ENCODE data around the gene WASF1.
A peak's percentile ranks its signal among the peaks of the same experiment; 100 is the strongest.

WASF1 gene

GRCh38 chr6:110179406-110180227 lies at the start of gene WASF1:
WASF1 (minus strand) TSS chr6:110179670; CDS start chr6:110127601, 52,069 bp downstream.
- in situ Hi-C loops (cut with MboI; ENCODE audit: low sequenced_read_pairs), result no loop called here
- DNase-seq (ENCODE audit: low spot score in 2 of 2), result peak; percentile 94 to 95
- Histone ChIP-seq H3K4me1 (peaks cover 26% of the 10 kb centered on the region), H3K4me3 (peak within 1 kb of the TSS; percentile 65), H3K9me3 (no peaks in the 10 kb centered on the region), H3K27me3 (ENCODE audit: low read depth) (no peaks in the 10 kb centered on the region), H3K36me3 (replicated peaks) (no peaks in the 10 kb centered on the region)

- no peaks in the 10 kb centered on the region for H3K9me3 ChIP-seq
- H3K27me3 ChIP-seq (ENCODE audit: low read depth), result no peaks in the 10 kb centered on the region
- in situ Hi-C loops (cut with MboI; ENCODE audit: low sequenced_read_pairs), result no loop called here
- DNase-seq (ENCODE audit: low spot score in 2 of 2), result peak; percentile 50 to 78
- H3K4me1 ChIP-seq, result peaks cover 13% of the 10 kb centered on the region
- no peak overlapping the region for H3K4me3 ChIP-seq
- H3K36me3 ChIP-seq (replicated peaks), result peaks cover 13% of the 10 kb centered on the region
These were observed 46.8 kb upstream of the WASF1 start for GRCh38 chr6:110226261-110226660.

- in situ Hi-C loops (cut with MboI; ENCODE audit: low sequenced_read_pairs), result no loop called here
- Histone ChIP-seq H3K4me3 (no peak overlapping the region), H3K9me3 (no peaks in the 10 kb centered on the region), H3K27me3 (ENCODE audit: low read depth) (no peaks in the 10 kb centered on the region), H3K4me1 (peaks cover 13% of the 10 kb centered on the region), H3K36me3 (replicated peaks) (peaks cover 22% of the 10 kb centered on the region)
- no peak for DNase-seq (ENCODE audit: low spot score in 2 of 2)
These were observed 42.3 kb upstream of the WASF1 start for GRCh38 chr6:110221738-110222137.

- Histone ChIP-seq H3K9me3 (no peaks in the 10 kb centered on the region), H3K36me3 (replicated peaks) (peaks cover 40% of the 10 kb centered on the region), H3K27me3 (ENCODE audit: low read depth) (no peaks in the 10 kb centered on the region), H3K4me1 (no peaks in the 10 kb centered on the region), H3K4me3 (no peak overlapping the region)
- in situ Hi-C loops (cut with MboI; ENCODE audit: low sequenced_read_pairs), result no loop called here
- no peak for DNase-seq (ENCODE audit: low spot score in 2 of 2)
These were observed 37.8 kb upstream of the WASF1 start for GRCh38 chr6:110217266-110217665.

DNA sequence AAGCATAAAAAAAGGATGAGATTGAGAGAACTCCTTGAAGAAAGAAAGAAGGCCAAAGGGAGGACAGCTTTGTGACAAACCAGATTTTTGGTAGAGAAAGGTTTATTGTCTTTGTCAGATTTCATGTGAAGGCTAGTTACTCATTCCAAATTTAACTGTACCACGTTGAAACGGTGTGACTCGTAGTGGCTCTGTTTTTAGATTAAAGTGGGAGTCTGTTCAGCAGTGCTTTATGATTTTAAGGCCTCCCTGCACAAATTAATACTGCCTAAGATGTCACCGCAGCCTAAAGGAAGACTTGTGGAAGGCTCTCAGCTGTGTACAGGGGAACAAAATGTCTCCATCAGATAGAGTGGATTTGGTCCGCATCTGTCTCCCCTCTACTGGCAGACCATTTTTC lies 36.7 kb upstream of the WASF1 start:
- no peak overlapping the region for H3K4me3 ChIP-seq
- H3K9me3 ChIP-seq, result no peaks in the 10 kb centered on the region
- no peak for DNase-seq (ENCODE audit: low spot score in 2 of 2)
- H3K27me3 ChIP-seq (ENCODE audit: low read depth), result no peaks in the 10 kb centered on the region
- in situ Hi-C loops (cut with MboI; ENCODE audit: low sequenced_read_pairs), result no loop called here
- H3K4me1 ChIP-seq, result no peaks in the 10 kb centered on the region
- peaks cover 45% of the 10 kb centered on the region for H3K36me3 ChIP-seq (replicated peaks)

DNA sequence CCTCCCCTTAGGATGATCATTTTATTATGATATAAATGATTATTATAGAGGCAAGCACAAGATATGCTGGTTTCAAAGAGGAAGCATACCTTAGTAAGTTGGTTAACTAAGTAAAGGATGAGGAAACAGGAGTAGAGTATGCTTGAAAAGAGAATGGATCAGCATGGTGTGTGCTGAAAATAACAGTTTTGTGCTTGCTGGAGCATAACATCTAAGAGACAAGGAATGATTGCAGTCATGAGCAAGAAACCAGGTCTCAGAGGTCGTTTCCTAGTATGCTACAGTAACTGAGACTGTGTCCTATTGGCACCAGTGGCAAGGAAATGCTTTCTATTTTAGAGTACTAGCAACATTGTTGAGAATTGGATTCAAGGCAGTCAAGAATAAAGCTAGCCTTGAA lies 34.9 kb upstream of the WASF1 start:
- Histone ChIP-seq H3K27me3 (ENCODE audit: low read depth) (no peaks in the 10 kb centered on the region), H3K9me3 (no peaks in the 10 kb centered on the region), H3K4me3 (no peak overlapping the region), H3K4me1 (no peaks in the 10 kb centered on the region), H3K36me3 (replicated peaks) (peaks cover 32% of the 10 kb centered on the region)
- in situ Hi-C loops (cut with MboI; ENCODE audit: low sequenced_read_pairs), result no loop called here
- DNase-seq (ENCODE audit: low spot score in 2 of 2), result no peak

DNA sequence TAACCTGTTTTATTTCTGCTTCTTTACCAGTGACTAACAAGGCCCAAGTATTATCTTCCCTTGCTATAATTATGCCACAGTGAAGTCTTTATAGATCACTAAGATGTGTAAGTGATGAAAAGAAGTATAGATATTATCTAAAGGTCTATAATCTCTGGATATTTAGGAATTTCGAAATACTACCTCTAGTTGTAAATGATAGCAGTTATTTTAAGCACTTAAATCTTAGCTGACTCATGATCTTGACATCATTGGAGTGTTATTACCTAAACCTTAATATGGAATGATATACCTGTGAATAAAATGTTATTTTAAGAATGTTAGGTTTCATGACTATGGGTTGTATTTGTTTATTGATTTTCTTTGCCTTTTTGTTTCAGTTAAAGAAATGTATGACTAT lies 32.3 kb upstream of the WASF1 start:
- Histone ChIP-seq H3K4me3 (no peak overlapping the region), H3K4me1 (no peaks in the 10 kb centered on the region), H3K36me3 (replicated peaks) (peaks cover 27% of the 10 kb centered on the region), H3K9me3 (no peaks in the 10 kb centered on the region), H3K27me3 (ENCODE audit: low read depth) (no peaks in the 10 kb centered on the region)
- DNase-seq (ENCODE audit: low spot score in 2 of 2), result no peak
- in situ Hi-C loops (cut with MboI; ENCODE audit: low sequenced_read_pairs), result no loop called here

DNA sequence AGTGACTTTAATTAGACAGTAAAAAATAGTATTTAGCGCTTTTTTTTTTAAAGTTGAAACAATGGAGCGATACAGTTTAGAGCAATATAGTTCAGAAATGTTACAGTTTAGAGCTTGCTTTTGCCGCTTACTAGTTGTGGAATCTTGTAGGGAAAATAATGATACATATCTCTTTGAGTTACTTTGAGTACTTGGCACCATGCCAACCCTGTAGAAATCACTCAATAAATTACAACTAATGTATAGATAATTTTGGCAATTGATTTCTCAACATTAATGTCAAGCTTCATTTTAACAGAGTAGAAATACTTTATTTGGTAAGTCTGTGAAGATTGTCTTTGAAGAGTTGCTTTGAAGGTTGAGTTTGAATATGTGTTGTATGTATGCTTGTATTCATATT lies 28.2 kb upstream of the WASF1 start:
- no peak overlapping the region for H3K4me3 ChIP-seq
- no peak for DNase-seq (ENCODE audit: low spot score in 2 of 2)
- peaks cover 12% of the 10 kb centered on the region for H3K36me3 ChIP-seq (replicated peaks)
- in situ Hi-C loops (cut with MboI; ENCODE audit: low sequenced_read_pairs), result no loop called here
- no peaks in the 10 kb centered on the region for H3K9me3 ChIP-seq
- H3K27me3 ChIP-seq (ENCODE audit: low read depth), result no peaks in the 10 kb centered on the region
- H3K4me1 ChIP-seq, result no peaks in the 10 kb centered on the region

DNA sequence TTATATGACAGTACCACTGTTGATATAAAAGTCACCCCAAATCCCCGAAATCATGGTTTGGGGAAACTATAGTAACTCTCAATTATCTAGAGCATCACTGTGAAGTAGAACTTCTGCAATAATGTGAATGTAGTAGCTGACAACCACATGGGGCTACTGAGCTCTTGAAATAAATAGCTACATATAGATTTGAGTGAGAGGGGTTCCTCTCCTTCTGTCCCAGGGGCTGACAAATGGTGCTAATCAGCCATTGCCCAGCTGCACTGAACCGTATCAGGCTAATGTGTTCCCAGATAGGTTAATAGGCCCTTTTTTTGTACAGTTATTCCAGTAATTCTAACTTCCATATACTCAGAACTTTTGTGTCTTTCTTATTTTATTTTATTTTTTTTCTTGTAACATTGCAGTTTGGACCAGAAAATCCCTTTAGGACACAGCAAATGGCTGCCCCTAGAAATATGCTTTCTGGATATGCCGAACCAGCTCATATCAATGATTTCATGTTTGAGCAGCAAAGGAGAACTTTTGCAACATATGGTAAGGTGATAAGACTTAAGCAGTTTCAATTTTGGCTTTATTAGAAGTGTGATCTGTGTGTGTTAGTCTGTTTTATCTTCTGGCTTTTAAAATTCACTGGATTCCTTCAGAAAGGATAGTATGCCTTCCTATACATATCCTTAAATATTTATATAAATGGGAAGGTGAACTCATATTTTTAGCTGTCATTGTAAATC lies 21.8 kb upstream of the WASF1 start:
- Histone ChIP-seq H3K36me3 (replicated peaks) (no peaks in the 10 kb centered on the region), H3K4me1 (no peaks in the 10 kb centered on the region), H3K4me3 (no peak overlapping the region), H3K9me3 (no peaks in the 10 kb centered on the region), H3K27me3 (ENCODE audit: low read depth) (no peaks in the 10 kb centered on the region)
- DNase-seq (ENCODE audit: low spot score in 2 of 2), result no peak
- in situ Hi-C loops (cut with MboI; ENCODE audit: low sequenced_read_pairs), result no loop called here

- no peak for DNase-seq (ENCODE audit: low spot score in 2 of 2)
- Histone ChIP-seq H3K9me3 (no peaks in the 10 kb centered on the region), H3K27me3 (ENCODE audit: low read depth) (no peaks in the 10 kb centered on the region), H3K4me3 (no peak overlapping the region), H3K4me1 (no peaks in the 10 kb centered on the region), H3K36me3 (replicated peaks) (peaks cover 6% of the 10 kb centered on the region; the same call in 1 of the 2 replicates)
- in situ Hi-C loops (cut with MboI; ENCODE audit: low sequenced_read_pairs), result no loop called here
These were observed 19.1 kb upstream of the WASF1 start for GRCh38 chr6:110198561-110198960.

DNA sequence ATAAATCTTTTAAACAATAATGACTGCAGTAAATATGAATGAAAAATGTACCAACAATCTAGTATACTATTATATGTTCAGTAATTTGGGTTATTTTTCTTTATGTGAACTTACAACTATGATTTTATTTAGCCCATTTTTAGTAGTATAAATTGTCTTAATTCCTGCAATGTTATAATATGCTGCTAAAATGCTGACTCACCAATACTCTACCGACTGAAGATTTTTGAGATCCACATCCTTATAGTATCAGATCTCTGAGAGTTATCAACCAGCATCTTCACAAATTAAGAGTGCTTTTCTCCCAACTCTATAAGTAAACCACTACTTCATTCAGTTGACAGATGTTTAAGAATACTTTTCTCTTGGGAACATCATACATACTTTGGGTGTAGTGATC lies 17.4 kb upstream of the WASF1 start:
- H3K4me3 ChIP-seq, result no peak overlapping the region
- no peaks in the 10 kb centered on the region for H3K9me3 ChIP-seq
- no peaks in the 10 kb centered on the region for H3K4me1 ChIP-seq
- no peak for DNase-seq (ENCODE audit: low spot score in 2 of 2)
- in situ Hi-C loops (cut with MboI; ENCODE audit: low sequenced_read_pairs), result no loop called here
- peaks cover 6% of the 10 kb centered on the region; the same call in 1 of the 2 replicates for H3K36me3 ChIP-seq (replicated peaks)
- H3K27me3 ChIP-seq (ENCODE audit: low read depth), result no peaks in the 10 kb centered on the region

DNA sequence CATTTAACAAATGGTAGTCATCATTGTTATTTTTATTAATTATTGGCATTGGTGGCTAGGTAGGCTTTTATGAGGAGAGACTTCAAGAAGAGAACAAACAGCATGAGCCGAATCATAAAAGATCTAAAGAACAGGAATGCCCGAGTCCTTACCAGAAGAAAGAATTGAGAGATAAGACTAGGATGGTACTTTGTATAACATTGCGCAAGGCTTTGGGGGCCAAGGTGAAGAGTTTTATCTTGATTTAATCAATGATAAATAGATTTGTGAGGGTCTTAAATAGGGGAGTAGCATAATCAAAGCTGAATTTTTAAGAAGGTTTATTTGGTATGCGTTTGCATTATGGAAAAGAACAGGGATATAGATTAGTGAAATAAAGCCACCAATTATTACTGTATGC lies 16.2 kb upstream of the WASF1 start:
- in situ Hi-C loops (cut with MboI; ENCODE audit: low sequenced_read_pairs), result no loop called here
- no peak overlapping the region for H3K4me3 ChIP-seq
- peaks cover 6% of the 10 kb centered on the region; the same call in 1 of the 2 replicates for H3K36me3 ChIP-seq (replicated peaks)
- no peaks in the 10 kb centered on the region for H3K9me3 ChIP-seq
- H3K27me3 ChIP-seq (ENCODE audit: low read depth), result no peaks in the 10 kb centered on the region
- H3K4me1 ChIP-seq, result no peaks in the 10 kb centered on the region
- DNase-seq (ENCODE audit: low spot score in 2 of 2), result no peak

DNA sequence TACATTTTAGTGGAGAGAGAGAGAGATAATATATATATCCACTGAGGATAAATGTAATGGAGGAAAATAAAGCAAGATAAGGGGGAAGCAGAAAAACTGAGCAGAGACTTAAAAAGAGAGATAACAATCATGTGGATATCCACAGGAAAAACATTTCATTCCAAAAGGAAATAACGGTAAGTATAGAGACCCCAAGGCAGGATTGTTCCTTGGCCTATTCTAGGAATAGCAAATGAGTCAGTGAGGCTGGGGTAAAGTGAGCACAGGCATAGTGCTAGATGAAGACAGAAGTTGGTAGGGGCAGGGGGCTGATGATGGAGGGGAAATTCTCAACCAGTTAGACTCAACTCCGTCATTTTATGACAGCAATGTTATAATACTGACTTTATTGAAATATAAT lies 12.0 kb upstream of the WASF1 start:
- in situ Hi-C loops (cut with MboI; ENCODE audit: low sequenced_read_pairs), result no loop called here
- peaks cover 6% of the 10 kb centered on the region; the same call in 1 of the 2 replicates for H3K36me3 ChIP-seq (replicated peaks)
- no peaks in the 10 kb centered on the region for H3K27me3 ChIP-seq (ENCODE audit: low read depth)
- H3K9me3 ChIP-seq, result no peaks in the 10 kb centered on the region
- no peak for DNase-seq (ENCODE audit: low spot score in 2 of 2)
- H3K4me3 ChIP-seq, result no peak overlapping the region
- H3K4me1 ChIP-seq, result no peaks in the 10 kb centered on the region; the same call in 1 of the 2 replicates

DNA sequence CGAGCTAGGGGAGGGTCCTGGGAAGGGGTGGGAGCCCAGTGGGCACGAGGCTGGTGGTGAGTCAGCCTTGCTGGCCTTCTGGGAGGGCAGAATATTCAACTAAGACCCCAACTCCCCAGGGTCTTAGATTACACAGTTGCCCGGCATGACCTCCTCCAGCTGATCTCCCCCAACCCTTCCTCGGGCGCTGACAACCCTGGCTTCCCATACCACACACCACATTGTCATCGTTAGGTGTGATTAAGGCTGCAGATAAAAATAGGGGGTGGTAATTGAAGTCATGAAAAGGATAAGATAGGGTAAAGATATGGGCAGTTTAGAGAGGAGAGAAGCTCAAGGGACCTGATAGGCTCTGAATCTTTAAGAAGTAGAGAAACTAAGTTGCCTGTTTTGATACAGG lies 11.3 kb upstream of the WASF1 start:
- Histone ChIP-seq H3K4me3 (no peak overlapping the region), H3K36me3 (replicated peaks) (peaks cover 6% of the 10 kb centered on the region; the same call in 1 of the 2 replicates), H3K4me1 (no peaks in the 10 kb centered on the region; the same call in 1 of the 2 replicates), H3K27me3 (ENCODE audit: low read depth) (no peaks in the 10 kb centered on the region), H3K9me3 (no peaks in the 10 kb centered on the region)
- in situ Hi-C loops (cut with MboI; ENCODE audit: low sequenced_read_pairs), result no loop called here
- DNase-seq (ENCODE audit: low spot score in 2 of 2), result no peak

Measured in HAP-1 (cell line).